HG03139 (cell line): ENCODE results near the gene MFAP3.
"Not testable (repeated sequence)": the region's sequence is repeated elsewhere in the genome, so short reads cannot be mapped to it uniquely, and the experiment has no call there.

Source experiments
- ATAC-seq: cut with Tn5 transposase; IDR thresholded peaks from one replicate; pipeline ENCODE4 v1.9.1; 2021; ENCODE audit not compliant: unreplicated experiment

The MFAP3 gene

GRCh38 chr5:154038707-154039457, at the start of gene MFAP3, which contains the start of gene FAM114A2:
Gene MFAP3 (plus strand): TSS chr5:154038967. CDS start chr5:154049723, 10,756 bp downstream.
Gene FAM114A2 (minus strand): TSS chr5:154038910. CDS start chr5:154034953, 3,957 bp downstream.
- ATAC-seq: peak; percentile 99

- ATAC-seq: no peak
These were observed 47.6 kb upstream of the MFAP3 start for GRCh38 chr5:153991168-153991567.

GRCh38 chr5:153998010-153998409, 40.8 kb upstream of the MFAP3 start:
- ATAC-seq: no peak

- ATAC-seq: no peak
These were observed 40.0 kb upstream of the MFAP3 start for GRCh38 chr5:153998768-153999167.

DNA sequence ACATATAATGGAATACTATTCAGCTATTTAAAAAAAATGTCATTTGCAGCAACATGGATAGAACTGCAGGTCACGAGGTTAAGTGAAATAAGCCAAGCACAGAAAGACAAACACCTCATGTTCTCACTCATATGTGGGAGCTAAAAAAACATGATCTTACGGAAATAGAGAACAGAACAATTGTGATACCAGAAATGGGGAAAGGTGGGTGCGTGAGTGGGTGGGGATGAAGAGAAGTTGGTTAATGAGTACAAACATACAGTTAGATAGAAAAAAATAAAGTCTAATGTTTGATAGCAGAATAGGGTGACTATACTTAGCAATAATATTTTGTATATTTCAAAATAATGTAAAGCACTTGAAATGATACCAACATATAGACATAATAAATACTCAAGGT, 38.8 kb upstream of the MFAP3 start:
- ATAC-seq: no peak

- ATAC-seq: no peak
These were observed 38.1 kb upstream of the MFAP3 start for GRCh38 chr5:154000703-154001102.

- no peak for ATAC-seq
These were observed 36.7 kb upstream of the MFAP3 start for GRCh38 chr5:154002093-154002492.

DNA sequence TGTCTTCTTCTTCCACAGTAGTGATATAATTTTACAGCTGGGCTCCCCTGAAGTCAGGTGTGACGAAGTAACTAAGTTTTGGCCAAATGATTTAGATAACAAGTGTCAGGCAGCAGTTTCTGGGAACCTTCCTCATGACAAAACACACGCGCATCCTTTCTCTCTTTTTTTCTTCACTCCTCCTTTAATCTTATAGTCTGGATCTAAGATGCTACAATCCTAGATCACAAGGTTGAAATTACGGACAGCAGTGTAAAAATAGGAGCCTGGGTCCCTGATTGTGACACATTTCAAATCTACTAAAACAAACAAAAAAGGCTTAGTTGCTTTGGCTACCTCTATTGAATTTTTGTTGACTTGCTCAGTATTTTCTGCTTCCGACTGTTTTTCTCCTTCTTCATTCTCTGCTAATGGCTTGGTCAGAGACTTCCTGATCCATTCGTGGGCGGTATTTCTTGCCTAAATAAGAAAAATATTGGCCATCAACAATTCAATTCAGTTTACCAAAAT, 36.2 kb upstream of the MFAP3 start:
- ATAC-seq: no peak

DNA sequence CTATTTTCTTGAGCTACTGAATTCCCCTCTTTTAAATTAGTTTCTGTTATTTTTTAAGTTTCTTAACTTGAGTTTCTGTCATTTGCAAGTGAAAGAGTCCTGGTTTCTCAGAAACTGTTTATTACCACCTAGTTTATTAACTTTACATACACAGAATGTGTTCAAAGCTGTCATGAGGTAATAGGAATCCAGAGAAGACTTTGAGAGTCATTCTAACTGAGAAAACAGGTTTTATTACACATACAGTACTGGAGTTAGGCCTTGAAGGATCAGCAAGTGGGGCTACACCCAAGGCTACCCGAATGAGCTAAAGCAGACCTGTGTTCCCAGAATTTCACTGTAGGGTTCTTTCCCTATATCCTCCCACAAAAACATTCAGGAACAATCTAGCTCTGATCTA, 33.1 kb upstream of the MFAP3 start:
- ATAC-seq: no peak

DNA sequence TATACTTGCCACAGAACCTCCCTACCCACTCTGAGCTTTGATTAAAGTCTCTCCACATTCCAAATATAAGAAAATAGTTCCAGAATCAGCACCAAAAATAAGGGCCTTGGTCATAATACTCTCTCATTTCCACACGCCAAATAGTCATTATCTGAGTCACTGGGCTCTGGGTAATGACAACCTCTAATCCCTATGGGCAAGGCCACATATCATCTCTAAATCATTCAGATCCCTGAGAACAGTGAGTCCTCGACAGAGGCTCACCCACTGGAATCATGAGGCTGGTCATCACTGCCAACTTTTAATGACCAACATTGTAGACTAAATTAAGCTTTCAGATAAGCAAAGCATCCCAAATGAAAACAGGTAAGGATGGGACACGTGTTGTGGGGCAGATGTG, 28.1 kb upstream of the MFAP3 start:
- ATAC-seq: no peak

- ATAC-seq: no peak
These were observed 23.6 kb upstream of the MFAP3 start for GRCh38 chr5:154015071-154015693.

GRCh38 chr5:154018919-154019318, 19.8 kb upstream of the MFAP3 start:
- ATAC-seq: not testable (repeated sequence)

DNA sequence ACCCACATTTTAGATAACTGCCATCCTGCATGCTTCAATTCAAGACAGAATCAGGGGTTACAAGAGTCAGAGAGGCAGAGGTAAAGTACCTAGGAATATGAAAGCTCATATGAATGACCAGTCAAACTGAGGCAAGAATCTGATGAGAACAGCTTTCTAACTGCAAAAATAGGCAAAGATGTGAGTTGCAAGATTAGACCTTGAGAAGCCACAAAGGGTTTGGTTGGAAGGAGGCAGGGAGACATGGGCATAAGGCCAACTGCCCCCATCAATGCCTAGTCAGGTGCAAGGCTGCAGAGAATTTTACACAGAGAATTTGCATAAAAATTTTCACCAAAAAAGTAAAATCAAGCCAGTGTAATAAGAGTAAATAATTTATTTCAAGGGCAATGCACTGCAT, 12.8 kb upstream of the MFAP3 start:
- no peak for ATAC-seq

GRCh38 chr5:154031937-154032489, 6.8 kb upstream of the MFAP3 start:
- no peak for ATAC-seq

DNA sequence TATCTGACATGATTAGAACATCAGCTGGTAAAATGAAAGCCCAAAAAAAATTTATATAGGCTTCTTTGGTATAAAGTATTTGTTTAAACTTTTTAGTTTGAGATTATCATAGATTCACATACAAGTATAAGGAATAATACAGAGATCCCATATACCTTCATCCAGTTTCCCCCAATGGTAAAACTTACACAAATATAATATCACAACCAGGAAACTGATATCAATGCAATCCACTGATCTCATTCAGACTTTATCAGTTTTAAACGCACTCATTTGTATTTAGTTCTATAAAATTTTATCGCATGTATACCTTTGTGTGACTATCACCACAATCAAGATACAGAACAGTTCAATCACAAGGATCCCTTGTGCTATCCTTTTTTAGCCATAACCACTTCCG, 3.8 kb upstream of the MFAP3 start:
- ATAC-seq: no peak

- ATAC-seq: peak; percentile 41
These were observed 483 bp upstream of the MFAP3 start for GRCh38 chr5:154038261-154038706.

- ATAC-seq: no peak
These were observed 677 bp downstream of the MFAP3 start for GRCh38 chr5:154039458-154039829.

GRCh38 chr5:154042766-154043165, 4.0 kb downstream of the MFAP3 start:
- no peak for ATAC-seq

GRCh38 chr5:154044099-154044498, 5.3 kb downstream of the MFAP3 start:
- no peak for ATAC-seq

DNA sequence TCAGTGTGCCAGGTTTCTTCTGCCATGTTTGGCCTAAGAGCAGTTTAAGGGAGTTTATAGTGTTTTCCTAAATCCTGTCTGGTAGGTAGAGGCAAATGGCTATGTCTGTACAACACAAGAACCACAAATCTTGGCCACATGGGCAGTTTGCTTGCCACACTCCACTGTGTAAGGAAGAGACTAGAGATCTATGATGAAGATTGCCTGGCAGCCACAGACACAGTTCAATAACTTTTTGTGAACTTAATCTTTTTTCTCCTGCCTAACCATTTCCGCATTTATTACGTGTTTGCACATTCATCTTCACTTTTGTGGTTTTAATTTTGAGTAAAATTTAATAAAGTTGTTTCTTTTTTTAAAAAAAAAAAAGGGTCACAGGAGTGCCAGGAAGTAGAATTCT, 5.8 kb downstream of the MFAP3 start:
- no peak for ATAC-seq

- ATAC-seq: no peak
These were observed 7.7 kb downstream of the MFAP3 start for GRCh38 chr5:154046486-154046885.

DNA sequence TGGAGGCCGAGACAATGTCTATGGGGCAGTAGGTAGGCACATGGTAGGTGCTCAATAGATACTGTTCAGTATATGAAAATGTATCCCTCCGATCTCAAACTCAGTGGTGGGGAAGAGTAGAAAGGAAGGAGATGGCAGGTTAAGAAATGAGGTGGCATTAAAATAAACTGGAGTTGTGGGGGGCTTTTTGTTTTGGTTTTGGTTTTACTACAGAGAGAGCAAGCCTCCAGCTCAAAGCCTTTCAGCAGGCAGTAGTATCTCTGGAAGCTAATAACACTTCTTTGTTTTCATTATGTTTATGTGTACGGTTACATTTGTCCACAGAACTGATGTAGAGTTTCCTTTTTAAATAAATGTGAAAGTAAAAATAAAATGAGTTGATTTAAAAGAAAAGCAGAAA, 8.6 kb downstream of the MFAP3 start:
- no peak for ATAC-seq
